OCI-M2 (cell line): ENCODE measurements around the gene TNN.

Experiments
- DNase-seq: peaks from one replicate; lab custom pipeline; 2025; ENCODE audit not compliant: unreplicated experiment; lab: John Stamatoyannopoulos, UW

Gene TNN

GRCh38 chr1:175145899-175146528 lies 78.4 kb downstream of the TNN start:
- DNase-seq = no peak

GRCh38 chr1:175146529-175147213 lies 79.0 kb downstream of the TNN start:
- peak; percentile 4 for DNase-seq

GRCh38 chr1:175147569-175147968 lies 79.9 kb downstream of the TNN start:
- DNase-seq = no peak

GRCh38 chr1:175148068-175148467 lies 80.4 kb downstream of the TNN start:
- no peak for DNase-seq

GRCh38 chr1:175150596-175151319 lies 83.1 kb downstream of the TNN start:
- DNase-seq = no peak

- no peak for DNase-seq
Observed at GRCh38 chr1:175152006-175152652, 84.5 kb downstream of the TNN start.

- no peak for DNase-seq
Observed at GRCh38 chr1:175154629-175155472, 87.2 kb downstream of the TNN start.

- no peak for DNase-seq
Observed at GRCh38 chr1:175155473-175155856, 87.8 kb downstream of the TNN start.

GRCh38 chr1:175155936-175156335 lies 88.3 kb downstream of the TNN start:
- DNase-seq = no peak

- DNase-seq = no peak
Observed at GRCh38 chr1:175157200-175157599, 89.6 kb downstream of the TNN start.

- no peak for DNase-seq
Observed at GRCh38 chr1:175158170-175158591, 90.5 kb downstream of the TNN start.

GRCh38 chr1:175162955-175163354 lies 95.3 kb downstream of the TNN start:
- no peak for DNase-seq

- DNase-seq = no peak
Observed at GRCh38 chr1:175163702-175164101, 96.1 kb downstream of the TNN start.

- no peak for DNase-seq
Observed at GRCh38 chr1:175164751-175165150, 97.1 kb downstream of the TNN start.

GRCh38 chr1:175166746-175167145 lies 99.1 kb downstream of the TNN start:
- DNase-seq = no peak

GRCh38 chr1:175167861-175168260 lies 100.2 kb downstream of the TNN start:
- no peak for DNase-seq

GRCh38 chr1:175168782-175169181 lies 101.1 kb downstream of the TNN start:
- DNase-seq = no peak

- DNase-seq = no peak
Observed at GRCh38 chr1:175169286-175170018, 101.8 kb downstream of the TNN start.

GRCh38 chr1:175171036-175171913 lies 103.6 kb downstream of the TNN start:
- DNase-seq = no peak
